ENCODE data around the gene NPL. TPM values are rescaled to one million over a fixed set of nuclear protein-coding genes. Genes with fewer than 3 reads are reported as not detected.

Gene NPL
- total and polyA plus RNA-seq, 9 of the 15 experiments (the other 6 are each of a cell fraction or from before 2014, with no cell fraction given) = 9.9 to 22.3 (median 14.2) TPM

DNA sequence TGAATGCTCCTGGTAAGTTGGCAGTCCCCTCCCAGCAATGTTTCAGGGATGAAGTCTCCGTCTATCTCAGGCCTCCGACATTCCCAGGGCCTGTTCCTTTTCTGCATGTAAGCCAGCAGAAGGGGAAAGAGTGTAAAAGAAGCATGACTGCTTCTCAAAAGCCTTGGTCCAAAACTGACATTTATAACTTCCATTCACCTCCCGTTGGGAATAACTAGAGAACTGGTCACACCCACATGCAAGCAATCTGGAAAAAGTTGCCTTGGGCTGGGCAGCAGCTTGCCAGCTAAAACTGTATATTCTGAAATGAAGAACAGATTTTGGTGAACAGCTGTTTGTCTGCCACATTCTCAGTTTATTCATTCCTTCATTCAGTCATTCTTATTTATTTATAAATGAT, 24.2 kb upstream of the NPL start:
- WGBS (ENCODE audit: insufficient coverage, low coverage, missing lambda C conversion rate) = 0% methylated on average over 3 of the region's 3 CpGs
- no peak overlapping the region for H2AFZ ChIP-seq (ENCODE audit: low read depth, low read length)
- no peak for FAIRE-seq
- TF ChIP-seq, protein P1, sequence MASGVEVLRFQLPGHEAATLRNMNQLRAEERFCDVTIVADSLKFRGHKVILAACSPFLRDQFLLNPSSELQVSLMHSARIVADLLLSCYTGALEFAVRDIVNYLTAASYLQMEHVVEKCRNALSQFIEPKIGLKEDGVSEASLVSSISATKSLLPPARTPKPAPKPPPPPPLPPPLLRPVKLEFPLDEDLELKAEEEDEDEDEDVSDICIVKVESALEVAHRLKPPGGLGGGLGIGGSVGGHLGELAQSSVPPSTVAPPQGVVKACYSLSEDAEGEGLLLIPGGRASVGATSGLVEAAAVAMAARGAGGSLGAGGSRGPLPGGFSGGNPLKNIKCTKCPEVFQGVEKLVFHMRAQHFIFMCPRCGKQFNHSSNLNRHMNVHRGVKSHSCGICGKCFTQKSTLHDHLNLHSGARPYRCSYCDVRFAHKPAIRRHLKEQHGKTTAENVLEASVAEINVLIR (CRISPR knock-in tag; IDR thresholded peaks at IDR 0.05) = no peak
- TF ChIP-seq NEUROD1 (IDR thresholded peaks at IDR 0.05; ENCODE audit: borderline replicate concordance, low read depth, low read length, partially characterized antibody) (no peak), POLR2G (IDR thresholded peaks at IDR 0.05; ENCODE audit: low read depth, low read length) (no peak), ZNF408 (CRISPR knock-in tag; IDR thresholded peaks at IDR 0.05; ENCODE audit: low read depth) (no peak), ZNF584 (CRISPR knock-in tag; IDR thresholded peaks at IDR 0.05; ENCODE audit: low read depth) (no peak), PHB (CRISPR knock-in tag; IDR thresholded peaks at IDR 0.05) (no peak), XRCC4 (IDR thresholded peaks at IDR 0.05; ENCODE audit: extremely low read depth, insufficient read depth, insufficient read length) (no peak), GABPB1 (CRISPR knock-in tag; IDR thresholded peaks at IDR 0.05) (no peak), HMG20A (CRISPR knock-in tag; conservative IDR thresholded peaks at IDR 0.05) (no peak), ZSCAN29 (IDR thresholded peaks at IDR 0.05) (no peak), EP400 (IDR thresholded peaks at IDR 0.05) (no peak), ZKSCAN3 (CRISPR knock-in tag; IDR thresholded peaks at IDR 0.05) (no peak), TAF1 (IDR thresholded peaks at IDR 0.05; ENCODE audit: control insufficient read depth, extremely low read depth, insufficient read depth, low read length, severe bottlenecking) (no peak)
- TF ChIP-seq, protein P2, sequence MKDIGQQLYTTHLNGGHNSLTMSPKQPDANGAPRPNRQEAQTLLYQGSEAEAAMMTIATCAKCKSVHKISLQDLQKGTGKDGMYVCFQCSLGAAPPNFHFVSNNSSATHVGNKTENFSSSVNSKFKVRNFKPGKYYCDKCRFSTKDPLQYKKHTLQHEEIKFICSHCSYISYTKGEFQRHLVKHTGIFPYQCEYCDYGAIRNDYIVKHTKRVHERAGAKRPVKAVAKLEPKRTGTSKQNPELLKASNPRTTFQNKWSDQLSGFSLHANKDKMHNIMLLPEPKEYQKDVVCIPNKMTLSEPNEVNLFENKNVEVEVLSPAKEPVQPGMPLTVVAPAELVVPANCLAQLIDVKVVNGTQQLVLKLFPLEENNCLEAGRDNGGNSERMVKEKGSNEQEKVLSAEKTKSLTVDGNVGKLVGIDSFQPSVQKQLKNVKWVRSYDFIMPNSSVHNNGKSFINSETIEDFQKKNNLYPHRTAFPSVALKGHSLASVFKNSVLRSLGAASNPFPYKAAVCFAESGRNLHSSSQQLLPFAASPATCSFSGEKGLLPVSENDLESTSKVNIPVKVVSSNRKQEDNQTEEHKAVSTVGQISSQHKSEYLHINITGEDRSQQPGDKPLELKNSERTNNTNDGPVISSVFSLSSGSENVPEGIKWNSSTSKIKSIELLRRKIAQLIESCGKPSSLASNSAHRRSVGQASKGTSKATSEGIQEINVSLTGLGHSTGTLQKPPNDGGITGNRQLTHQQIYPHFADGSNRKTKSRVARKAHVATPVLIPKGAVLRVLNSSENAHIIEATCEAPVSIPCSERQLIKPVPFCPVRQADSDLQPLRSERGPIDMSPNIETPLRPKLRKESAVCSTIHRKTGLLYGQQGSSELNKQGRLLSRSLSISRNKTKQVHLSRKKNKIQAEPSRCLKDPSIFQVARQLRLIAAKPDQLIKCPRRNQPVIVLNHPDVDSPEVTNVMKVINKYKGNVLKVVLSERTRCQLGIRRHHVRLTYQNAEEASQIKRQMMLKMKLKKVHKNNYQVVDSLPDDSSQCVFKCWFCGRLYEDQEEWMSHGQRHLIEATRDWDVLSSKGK (CRISPR knock-in tag; IDR thresholded peaks at IDR 0.05) = no peak
- TF ChIP-seq, protein P3, sequence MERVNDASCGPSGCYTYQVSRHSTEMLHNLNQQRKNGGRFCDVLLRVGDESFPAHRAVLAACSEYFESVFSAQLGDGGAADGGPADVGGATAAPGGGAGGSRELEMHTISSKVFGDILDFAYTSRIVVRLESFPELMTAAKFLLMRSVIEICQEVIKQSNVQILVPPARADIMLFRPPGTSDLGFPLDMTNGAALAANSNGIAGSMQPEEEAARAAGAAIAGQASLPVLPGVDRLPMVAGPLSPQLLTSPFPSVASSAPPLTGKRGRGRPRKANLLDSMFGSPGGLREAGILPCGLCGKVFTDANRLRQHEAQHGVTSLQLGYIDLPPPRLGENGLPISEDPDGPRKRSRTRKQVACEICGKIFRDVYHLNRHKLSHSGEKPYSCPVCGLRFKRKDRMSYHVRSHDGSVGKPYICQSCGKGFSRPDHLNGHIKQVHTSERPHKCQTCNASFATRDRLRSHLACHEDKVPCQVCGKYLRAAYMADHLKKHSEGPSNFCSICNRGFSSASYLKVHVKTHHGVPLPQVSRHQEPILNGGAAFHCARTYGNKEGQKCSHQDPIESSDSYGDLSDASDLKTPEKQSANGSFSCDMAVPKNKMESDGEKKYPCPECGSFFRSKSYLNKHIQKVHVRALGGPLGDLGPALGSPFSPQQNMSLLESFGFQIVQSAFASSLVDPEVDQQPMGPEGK (CRISPR knock-in tag; IDR thresholded peaks at IDR 0.05; ENCODE audit: borderline replicate concordance) = no peak
- TF ChIP-seq, protein P4, sequence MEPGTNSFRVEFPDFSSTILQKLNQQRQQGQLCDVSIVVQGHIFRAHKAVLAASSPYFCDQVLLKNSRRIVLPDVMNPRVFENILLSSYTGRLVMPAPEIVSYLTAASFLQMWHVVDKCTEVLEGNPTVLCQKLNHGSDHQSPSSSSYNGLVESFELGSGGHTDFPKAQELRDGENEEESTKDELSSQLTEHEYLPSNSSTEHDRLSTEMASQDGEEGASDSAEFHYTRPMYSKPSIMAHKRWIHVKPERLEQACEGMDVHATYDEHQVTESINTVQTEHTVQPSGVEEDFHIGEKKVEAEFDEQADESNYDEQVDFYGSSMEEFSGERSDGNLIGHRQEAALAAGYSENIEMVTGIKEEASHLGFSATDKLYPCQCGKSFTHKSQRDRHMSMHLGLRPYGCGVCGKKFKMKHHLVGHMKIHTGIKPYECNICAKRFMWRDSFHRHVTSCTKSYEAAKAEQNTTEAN (CRISPR knock-in tag; IDR thresholded peaks at IDR 0.05) = no peak

More for the DNA sequence above, 24.2 kb upstream of the NPL start:
- intact Hi-C loops (cut with micrococcal nuclease) (no loop called here), in situ Hi-C loops (cut with MboI) (no loop called here)
- no peaks in the 10 kb centered on the region for H3K79me2 ChIP-seq (ENCODE audit: control insufficient read depth, insufficient read depth, low read length)
- no peak for DNase-seq (ENCODE audit: extremely low read depth in 1 of 4, low spot score in 3 of 4)
- H4K20me1 ChIP-seq (replicated peaks; ENCODE audit: control insufficient read depth, insufficient read depth, low read length) = no peaks in the 10 kb centered on the region
- no peak overlapping the region for H3K27ac ChIP-seq (ENCODE audit: extremely low read depth, low read depth, low read length)
- no peaks in the 10 kb centered on the region for H3K9me1 ChIP-seq (ENCODE audit: control insufficient read depth, insufficient read depth, low read length)
- H3K9ac ChIP-seq (ENCODE audit: insufficient read depth in 1 of 2, low read depth in 2 of 2, low read length in 2 of 2) = no peak overlapping the region
- no peaks in the 10 kb centered on the region for H3K36me3 ChIP-seq (ENCODE audit: control insufficient read depth, insufficient read depth, low read length)
- 0 out of 2 replicates have a peak, but pooled peaks cover 3% of the 10 kb centered on the region for H3K9me3 ChIP-seq (replicated peaks; ENCODE audit: control insufficient read depth, insufficient read depth, low read depth, low read length)
- no peak overlapping the region for H3K4me3 ChIP-seq
- CTCF ChIA-PET (ENCODE audit: low intra/inter-chr PET ratio) = no interaction called here
- H3K27me3 ChIP-seq (ENCODE audit: control insufficient read depth in 2 of 2, insufficient read depth in 2 of 2, low read length in 2 of 2) = peaks cover 8 to 15% of the 10 kb centered on the region in 2 experiments
- no TSS peak for BruUV-seq (replicated peaks)
- POLR2A ChIA-PET = no interaction called here
- ATAC-seq = no peak
- H3K4me1 ChIP-seq (replicated peaks in 1 of 2; ENCODE audit: control insufficient read depth in 2 of 2, insufficient read depth in 2 of 2, low read length in 2 of 2) = no peaks in the 10 kb centered on the region
- H3K4me2 ChIP-seq (ENCODE audit: insufficient read depth, low read length) = no peak overlapping the region

Measured in K562 (cell line).